Smooth muscle cell (in vitro differentiated cells): ENCODE results near the gene SNED1. TPM values are rescaled to one million over a fixed set of nuclear protein-coding genes. Genes with fewer than 3 reads are reported as not detected.

Experiments
- DNase-seq: peaks from one replicate; lab custom pipeline; 2025; ENCODE audit not compliant: unreplicated experiment; lab: John Stamatoyannopoulos, UW
- H2AFZ ChIP-seq: fragments of 200-600 bp; sonication (generic); 2 replicates; pipeline ENCODE4 v1.6.0; 2016; ENCODE audit warnings: antibody characterized with exemption, low read depth, mild to moderate bottlenecking
- H3F3A ChIP-seq: fragments of 200-600 bp; sonication (generic); 2 replicates; pipeline ENCODE4 v1.6.0; 2017; ENCODE audit warnings: antibody characterized with exemption, low read depth
- H3K27ac ChIP-seq: fragments of 200-600 bp; sonication (generic); 2 replicates; pipeline ENCODE4 v1.5.1; 2016; ENCODE audit warnings: low read depth, mild to moderate bottlenecking
- H3K27me3 ChIP-seq: fragments of 200-600 bp; sonication (generic); 2 replicates; pipeline ENCODE4 v1.6.1; 2016; ENCODE audit warnings: low read depth, mild to moderate bottlenecking
- H3K36me3 ChIP-seq: fragments of 200-600 bp; sonication (generic); 2 replicates; pipeline ENCODE4 v1.5.1; 2016; ENCODE audit warnings: low read depth
- H3K4me1 ChIP-seq: fragments of 200-600 bp; sonication (generic); 2 replicates; pipeline ENCODE4 v1.5.1; 2016; ENCODE audit warnings: low read depth
- H3K4me2 ChIP-seq: fragments of 200-600 bp; sonication (generic); 2 replicates; pipeline ENCODE4 v1.6.0; 2016; ENCODE audit warnings: mild to moderate bottlenecking
- H3K4me3 ChIP-seq: fragments of 200-600 bp; sonication (generic); 2 replicates; pipeline ENCODE4 v1.5.1; 2016; ENCODE audit warnings: mild to moderate bottlenecking
- H3K79me2 ChIP-seq: fragments of 200-600 bp; sonication (generic); 2 replicates; pipeline ENCODE4 v1.6.0; 2016; ENCODE audit warnings: low read depth, mild to moderate bottlenecking
- H3K9ac ChIP-seq: fragments of 200-600 bp; sonication (generic); 2 replicates; pipeline ENCODE4 v1.6.0; 2016; ENCODE audit warnings: low read depth
- H3K9me3 ChIP-seq: fragments of 200-600 bp; sonication (generic); replicated peaks from 2 replicates; pipeline ENCODE4 v1.5.1; 2016; ENCODE audit warnings: low read depth
- H4K20me1 ChIP-seq: fragments of 200-600 bp; sonication (generic); 2 replicates; pipeline ENCODE4 v1.6.0; 2016; ENCODE audit warnings: low read depth
- CTCF ChIP-seq: fragments of 200-600 bp; sonication (generic); IDR thresholded peaks from 2 replicates; pipeline ENCODE4 v1.5.1; 2017; ENCODE audit warnings: borderline replicate concordance, mild to moderate bottlenecking, antibody characterized with exemption; ENCODE audit not compliant: insufficient read depth, poor library complexity, severe bottlenecking
- WGBS: methylation state at CpG from one replicate; pipeline ENCODE4 v1.1.7; 2016; ENCODE audit warnings: low lambda C conversion rate; 5-methylcytosine and 5-hydroxymethylcytosine counted together
- polyA plus RNA-seq: library from polyadenylated mRNA; unstranded; fragments of >200 nt; fragmentation: Nextera tagmentation; extraction: Ambion mirVana; gene quantifications from 2 replicates; pipeline ENCODE4 v1.2.1, GENCODE V29; 2016
- total RNA-seq: library from RNA; depleted of rRNA; stranded (reverse); fragments of >200 nt; gene quantifications from 2 replicates; pipeline ENCODE4 v1.2.3, GENCODE V29; 2014

Gene SNED1
- total and polyA plus RNA-seq, 2 experiments from 2014 or later, result 0.36 to 3.0 TPM

DNA sequence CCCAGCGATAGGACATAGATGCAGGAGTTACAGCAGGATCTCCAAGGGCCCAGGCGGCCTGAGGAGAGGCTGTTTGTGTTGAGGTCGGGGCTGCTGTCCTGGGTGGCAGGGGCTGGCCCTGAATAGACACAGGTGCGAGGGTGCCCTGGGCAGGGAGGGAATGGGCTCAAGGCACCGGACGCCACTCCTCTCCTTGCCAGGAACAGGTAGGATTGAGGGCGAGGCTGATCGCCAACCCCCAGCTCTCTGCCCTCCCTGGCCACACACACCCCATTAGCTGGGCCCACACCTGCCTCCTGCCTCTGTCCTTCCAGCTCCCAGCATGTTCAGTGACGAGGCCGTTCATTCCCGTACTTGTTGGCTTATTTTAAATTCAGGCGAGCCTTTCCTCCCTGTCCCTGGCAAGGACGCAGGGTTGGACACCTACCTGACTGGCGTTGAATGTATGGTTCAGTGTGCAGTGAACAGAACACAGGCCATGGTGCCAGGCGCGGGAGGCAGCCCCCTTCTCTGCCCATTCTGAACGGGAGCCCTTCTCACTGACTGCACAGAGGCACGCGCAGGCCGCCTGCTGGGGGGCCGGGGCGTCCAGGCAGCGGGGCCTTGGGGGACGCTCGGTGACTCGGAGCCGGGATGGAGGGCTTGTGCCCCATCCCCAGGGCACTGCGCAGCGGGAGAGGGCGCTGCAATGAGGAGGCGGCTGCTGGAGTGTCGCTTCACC, 41.3 kb upstream of the SNED1 start:
- no peak for TF ChIP-seq CTCF
- Histone ChIP-seq H3K9me3 (no peaks in the 10 kb centered on the region), H3K4me1 (peaks cover 2% of the 10 kb centered on the region), H3F3A (no peaks in the 10 kb centered on the region), H3K27ac (no peak overlapping the region), H3K27me3 (no peaks in the 10 kb centered on the region), H3K9ac (no peak overlapping the region), H2AFZ (no peak overlapping the region), H3K79me2 (no peaks in the 10 kb centered on the region), H3K4me2 (no peak overlapping the region), H4K20me1 (no peaks in the 10 kb centered on the region), H3K36me3 (no peaks in the 10 kb centered on the region), H3K4me3 (no peak overlapping the region)
- 94% methylated on average over 17 of the region's 32 CpGs for WGBS
- DNase-seq, result no peak

- Histone ChIP-seq H3K36me3 (no peaks in the 10 kb centered on the region), H2AFZ (peak overlapping the region; percentile 18), H3K27ac (no peak overlapping the region), H3K4me1 (peaks cover 7% of the 10 kb centered on the region), H3K27me3 (no peaks in the 10 kb centered on the region), H4K20me1 (no peaks in the 10 kb centered on the region), H3K4me2 (no peak overlapping the region), H3F3A (no peaks in the 10 kb centered on the region), H3K4me3 (no peak overlapping the region), H3K9me3 (no peaks in the 10 kb centered on the region), H3K79me2 (no peaks in the 10 kb centered on the region), H3K9ac (no peak overlapping the region)
- DNase-seq, result no peak
- TF ChIP-seq CTCF, result no peak
- 66% methylated on average over 16 of the region's 17 CpGs for WGBS
Measured at GRCh38 chr2:240957656-240958365, 40.6 kb upstream of the SNED1 start.

DNA sequence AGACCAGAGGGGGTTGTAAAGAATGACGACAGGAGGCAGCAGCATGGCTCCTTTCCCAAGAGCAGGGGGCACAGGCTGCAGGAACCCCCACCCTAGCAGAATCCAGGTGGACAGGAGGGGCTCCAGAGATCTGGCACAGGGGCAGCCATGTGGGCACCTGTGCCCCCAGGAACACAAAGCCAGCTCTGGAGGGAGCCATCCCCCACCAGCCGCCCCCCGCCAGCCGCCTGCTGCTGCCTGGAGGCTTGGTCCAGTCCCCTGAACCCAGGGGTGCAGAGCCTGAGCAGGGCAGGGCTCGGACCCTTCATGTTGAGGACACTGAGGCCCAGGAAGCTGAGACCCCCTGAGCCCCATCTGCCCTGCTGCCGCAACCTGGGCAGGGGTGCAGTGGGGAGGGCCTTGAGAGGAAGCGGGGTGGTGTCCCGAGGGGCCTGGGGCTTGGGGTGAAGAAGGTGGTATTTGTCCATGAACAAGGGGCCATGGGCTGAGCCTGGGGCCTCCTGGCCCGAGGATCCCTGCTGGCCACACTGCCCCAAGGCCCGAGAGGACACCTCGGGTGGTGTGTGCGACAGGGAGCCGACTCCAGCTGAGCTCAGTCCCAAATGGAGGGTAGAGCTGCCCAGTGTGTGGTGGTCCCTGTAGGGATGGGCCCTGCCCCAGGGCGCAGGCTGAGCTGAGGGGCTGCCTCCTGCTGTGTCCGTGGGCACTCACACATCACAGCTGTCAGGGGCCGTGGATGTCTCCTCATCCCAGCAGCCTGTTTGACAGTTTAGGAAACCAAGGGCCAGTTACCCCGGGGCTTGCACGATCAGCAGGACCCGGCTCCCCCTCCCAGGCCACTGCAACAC, 39.8 kb upstream of the SNED1 start:
- DNase-seq, result no peak
- Histone ChIP-seq H3K79me2 (no peaks in the 10 kb centered on the region), H3K27me3 (no peaks in the 10 kb centered on the region), H3K4me1 (peaks cover 7% of the 10 kb centered on the region), H3K4me3 (no peak overlapping the region), H3F3A (no peaks in the 10 kb centered on the region), H3K36me3 (no peaks in the 10 kb centered on the region), H2AFZ (no peak overlapping the region), H3K4me2 (no peak overlapping the region), H3K9ac (no peak overlapping the region), H3K9me3 (no peaks in the 10 kb centered on the region), H4K20me1 (no peaks in the 10 kb centered on the region), H3K27ac (no peak overlapping the region)
- WGBS, result 92% methylated on average over 15 of the region's 19 CpGs
- no peak for TF ChIP-seq CTCF
